Measurements from ENCODE around the gene MAP7D1.
A peak's percentile ranks its signal among the peaks of the same experiment; 100 is the strongest.
"Not testable (repeated sequence)": the region's sequence is repeated elsewhere in the genome, so short reads cannot be mapped to it uniquely, and the experiment has no call there.

MAP7D1 gene

GRCh38 chr1:36172017-36172747, 16.2 kb downstream of the MAP7D1 start:
- DNase-seq: no peak

GRCh38 chr1:36172983-36173382, 17.0 kb downstream of the MAP7D1 start:
- DNase-seq: no peak

DNA sequence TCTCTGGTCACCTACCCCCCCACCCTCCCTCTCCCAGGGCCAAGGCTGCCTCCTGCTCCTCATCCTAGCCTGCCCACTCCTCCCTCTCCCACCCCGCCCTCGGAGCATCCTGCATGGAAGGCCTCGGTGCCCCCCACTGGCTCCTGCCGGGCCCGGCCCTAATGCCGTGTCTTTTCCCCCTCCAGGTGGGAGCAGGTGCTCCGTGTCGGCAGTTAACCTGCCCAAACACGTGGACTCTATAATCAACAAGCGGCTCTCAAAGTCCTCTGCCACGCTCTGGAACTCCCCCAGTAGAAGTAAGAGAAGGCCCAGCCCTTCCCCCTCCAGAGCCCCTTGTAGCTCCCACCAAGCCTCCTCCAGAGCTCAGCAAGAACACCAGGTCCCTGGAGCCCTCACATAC, 18.8 kb downstream of the MAP7D1 start:
- DNase-seq: no peak

- DNase-seq: no peak
Measured at GRCh38 chr1:36175137-36176095, 19.5 kb downstream of the MAP7D1 start.

GRCh38 chr1:36176106-36176949, 20.4 kb downstream of the MAP7D1 start:
- no peak for DNase-seq

DNA sequence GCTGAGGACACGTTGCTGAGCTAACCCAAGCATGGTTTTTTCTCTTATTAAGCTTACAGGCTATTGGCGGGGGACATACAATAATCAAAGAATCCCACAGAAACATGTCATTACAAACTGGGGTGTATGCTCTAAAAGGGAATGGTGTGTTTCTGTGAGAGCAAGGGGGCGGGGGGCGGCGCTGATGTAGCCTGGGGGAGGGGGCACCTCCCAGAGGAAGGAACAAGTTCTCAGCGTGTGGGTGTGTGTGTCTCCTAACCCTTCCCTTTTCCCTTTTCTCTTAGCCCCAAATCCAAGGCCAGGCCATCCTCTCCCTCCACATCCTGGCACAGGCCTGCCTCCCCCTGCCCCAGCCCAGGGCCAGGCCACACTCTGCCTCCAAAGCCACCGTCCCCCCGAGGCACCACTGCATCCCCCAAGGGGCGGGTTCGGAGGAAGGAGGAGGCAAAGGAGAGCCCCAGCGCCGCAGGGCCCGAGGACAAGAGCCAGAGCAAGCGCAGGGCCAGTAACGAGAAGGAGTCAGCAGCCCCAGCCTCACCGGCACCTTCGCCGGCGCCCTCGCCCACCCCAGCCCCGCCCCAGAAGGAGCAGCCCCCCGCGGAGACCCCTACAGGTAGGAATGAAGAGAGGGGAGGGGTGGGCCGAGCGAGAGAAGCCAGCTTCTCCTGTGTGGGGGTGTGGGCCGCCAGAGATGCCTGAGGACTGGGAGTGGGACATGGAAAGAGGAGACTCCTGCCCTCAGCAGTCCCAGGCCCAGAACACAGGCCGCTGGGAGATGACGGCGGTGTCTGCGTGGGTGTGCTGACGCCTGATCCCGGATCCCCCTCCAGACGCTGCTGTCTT, 21.9 kb downstream of the MAP7D1 start:
- no peak for DNase-seq

GRCh38 chr1:36178471-36179219, 22.7 kb downstream of the MAP7D1 start:
- DNase-seq: no peak

GRCh38 chr1:36179220-36179600, 23.2 kb downstream of the MAP7D1 start:
- no peak for DNase-seq

- no peak for DNase-seq
Measured at GRCh38 chr1:36182734-36183133, 26.8 kb downstream of the MAP7D1 start.

DNA sequence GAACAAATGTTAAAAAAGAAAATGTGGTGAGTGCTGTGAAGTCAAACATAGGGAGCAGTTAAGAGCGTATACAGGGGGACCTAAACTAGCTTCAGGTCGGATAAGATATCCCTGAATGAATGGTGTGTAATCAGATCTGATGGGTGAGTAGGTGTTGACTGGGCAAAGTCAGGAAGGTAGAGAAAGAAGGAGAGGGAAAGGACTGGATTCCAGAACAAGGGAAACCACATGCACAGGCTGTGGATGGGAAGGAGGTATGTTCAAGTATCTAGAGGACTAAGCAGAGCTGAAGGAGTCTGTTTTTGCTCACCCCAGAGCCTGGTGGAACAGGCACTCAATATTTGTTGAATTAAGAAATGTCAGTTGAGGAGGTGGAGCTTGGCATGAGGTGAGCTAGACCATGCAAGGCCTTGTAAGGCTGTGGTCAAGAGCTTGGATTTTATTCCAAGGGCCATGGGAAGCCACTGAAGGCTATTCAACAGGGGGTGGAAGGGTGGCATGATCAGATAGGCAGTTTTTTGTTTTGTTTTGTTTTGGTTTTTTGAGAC, 27.4 kb downstream of the MAP7D1 start:
- no peak for DNase-seq

- peak; percentile 77 to 85 for DNase-seq
Measured at GRCh38 chr1:36187800-36188593, 32.0 kb downstream of the MAP7D1 start.

DNA sequence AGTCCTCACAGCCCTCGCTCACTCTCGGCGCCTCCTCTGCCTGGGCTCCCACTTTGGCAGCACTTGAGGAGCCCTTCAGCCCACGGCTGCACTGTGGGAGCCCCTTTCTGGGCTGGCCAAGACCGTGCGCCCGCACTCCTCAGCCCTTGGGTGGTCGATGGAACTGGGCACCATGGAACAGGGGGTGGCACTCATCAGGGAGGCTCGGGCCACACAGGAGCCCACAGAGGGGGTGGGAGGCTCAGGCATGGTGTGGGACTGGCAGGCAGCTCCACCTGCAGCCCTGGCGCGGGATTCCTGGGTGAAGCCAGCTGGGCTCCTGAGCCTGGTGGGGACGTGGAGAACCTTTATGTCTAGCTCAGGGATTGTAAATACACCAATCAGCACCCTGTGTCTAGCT, 40.8 kb downstream of the MAP7D1 start:
- DNase-seq: not testable (repeated sequence)

GRCh38 chr1:36198641-36199040, 42.7 kb downstream of the MAP7D1 start:
- DNase-seq: no peak

- no peak for DNase-seq
Measured at GRCh38 chr1:36199934-36200741, 44.2 kb downstream of the MAP7D1 start.

- DNase-seq: no peak
Measured at GRCh38 chr1:36203027-36203553, 47.1 kb downstream of the MAP7D1 start.

- no peak for DNase-seq
Measured at GRCh38 chr1:36203554-36204346, 47.8 kb downstream of the MAP7D1 start.

- no peak for DNase-seq
Measured at GRCh38 chr1:36204347-36204909, 48.5 kb downstream of the MAP7D1 start.
